ENCODE measurements around the gene FAM83G. TPM values are rescaled to one million over a fixed set of nuclear protein-coding genes. Genes with fewer than 3 reads are reported as not detected.
A peak's percentile ranks its signal among the peaks of the same experiment; 100 is the strongest.

Gene FAM83G
- total RNA-seq, 1 donor from 2014 or later, result 8.2 TPM

DNA sequence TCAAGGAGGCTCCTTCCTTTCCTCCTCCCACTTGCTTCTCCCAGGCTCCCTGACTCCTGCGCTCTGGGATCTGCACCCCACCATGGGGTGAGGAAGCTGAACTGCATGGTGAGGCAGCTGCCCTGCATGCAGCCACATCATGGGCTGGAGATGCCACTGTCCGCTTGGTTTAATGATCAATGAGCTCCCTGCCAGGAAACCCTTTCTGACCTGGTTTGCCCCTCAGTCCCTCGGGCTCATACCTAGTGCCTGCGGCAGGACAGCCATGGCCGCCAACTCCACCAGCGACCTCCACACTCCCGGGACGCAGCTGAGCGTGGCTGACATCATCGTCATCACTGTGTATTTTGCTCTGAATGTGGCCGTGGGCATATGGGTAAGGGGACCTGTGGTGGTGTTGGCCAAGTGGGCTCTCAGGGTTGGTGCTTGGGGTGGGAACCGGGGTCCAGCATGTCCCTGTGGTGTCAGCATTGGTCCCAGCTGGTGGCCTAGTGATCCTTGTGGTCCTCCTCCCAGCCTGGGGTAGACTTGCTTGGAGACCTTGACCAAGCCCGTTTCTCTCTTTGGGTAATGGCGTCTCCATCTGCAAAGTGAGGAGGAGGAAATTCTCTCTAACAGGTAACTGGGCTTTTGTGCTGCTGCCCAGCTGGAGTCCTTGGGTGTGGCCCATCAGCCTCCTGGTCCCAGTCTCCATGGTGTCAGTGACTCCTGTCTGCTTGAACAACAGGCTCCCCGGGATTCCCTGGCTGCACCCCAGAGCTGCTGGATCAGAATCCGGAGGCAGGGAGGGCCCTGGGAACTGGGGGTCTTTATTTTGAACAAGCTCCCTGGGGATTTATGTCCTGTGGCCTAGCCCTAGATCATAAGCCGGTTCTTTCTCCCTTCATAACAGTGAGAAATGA is 52.4 kb downstream of the FAM83G start, which contains the start of gene SLC5A10:
TSS of gene SLC5A10 (plus strand) at position 225 of the 902 bp plus-strand sequence. CDS start at position 266, 41 bp downstream.
- peak; percentile 55 for DNase-seq (ENCODE audit: low spot score)
- no peak within 1 kb of the TSS for H3K4me3 Mint-ChIP-seq (ENCODE audit: unreplicated experiment)
- peak; percentile 54 for TF ChIP-seq CTCF (IDR thresholded peaks at IDR 0.05)
- no peak within 1 kb of the TSS for H3K27ac Mint-ChIP-seq (ENCODE audit: unreplicated experiment)
- H3K36me3 Mint-ChIP-seq (ENCODE audit: low read depth), result no peaks in the 10 kb centered on the region
- no peaks in the 10 kb centered on the region for H3K9me3 Mint-ChIP-seq (ENCODE audit: low read depth)
- H3K27me3 Mint-ChIP-seq (ENCODE audit: low read depth), result peaks cover 13% of the 10 kb centered on the region
- no peaks in the 10 kb centered on the region for H3K4me1 Mint-ChIP-seq (ENCODE audit: low read depth)

DNA sequence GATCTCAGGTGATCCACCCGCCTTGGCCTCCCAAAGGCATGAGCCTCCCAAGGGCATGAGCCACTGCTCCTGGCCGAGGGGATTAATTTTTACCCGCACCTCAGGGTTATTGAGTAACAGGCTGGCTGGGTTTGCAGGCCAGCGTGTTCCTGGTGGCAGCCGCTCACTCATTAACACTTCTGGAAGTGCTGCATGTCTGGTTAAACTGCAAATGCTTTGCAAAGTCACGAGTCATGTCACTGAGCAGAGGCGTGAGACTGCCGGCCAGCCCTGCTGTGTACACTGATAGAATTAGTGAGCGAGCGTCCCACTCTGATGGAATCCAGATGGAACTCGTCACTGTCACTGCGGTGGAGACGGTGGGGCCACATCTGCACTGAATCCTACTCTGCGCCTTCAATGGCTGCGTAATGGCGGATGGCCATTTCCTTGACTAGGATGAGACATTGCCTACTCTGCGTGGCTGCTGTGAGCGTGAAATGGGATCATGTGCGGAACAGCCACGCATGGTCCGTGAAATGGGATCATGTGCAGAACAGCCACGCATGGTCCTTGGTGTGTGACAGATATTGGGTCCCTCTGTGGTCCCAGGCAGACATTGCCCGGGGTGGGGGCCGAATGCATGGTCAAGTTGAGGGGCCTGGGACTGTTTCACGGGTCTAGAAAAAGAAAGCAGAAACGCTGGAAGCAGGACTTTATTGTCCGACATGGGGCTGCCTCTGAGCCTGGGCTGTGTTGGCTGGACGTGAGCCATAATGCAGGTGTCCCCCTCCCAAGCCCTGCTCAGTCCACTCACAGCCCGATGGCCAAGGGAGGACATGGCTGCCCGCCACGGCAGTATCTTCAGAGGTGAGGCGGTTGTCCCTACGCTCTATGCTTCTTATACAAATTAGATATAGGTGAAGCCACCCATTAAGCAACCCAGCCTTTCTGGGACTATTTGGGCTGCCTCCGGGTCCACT is 53.3 kb downstream of the FAM83G start:
- no peak overlapping the region for H3K4me3 Mint-ChIP-seq (ENCODE audit: unreplicated experiment)
- H3K27ac Mint-ChIP-seq (ENCODE audit: unreplicated experiment), result no peak overlapping the region
- H3K27me3 Mint-ChIP-seq (ENCODE audit: low read depth), result peaks cover 15% of the 10 kb centered on the region
- no peaks in the 10 kb centered on the region for H3K9me3 Mint-ChIP-seq (ENCODE audit: low read depth)
- peak; percentile 52 for DNase-seq (ENCODE audit: low spot score)
- TF ChIP-seq CTCF (IDR thresholded peaks at IDR 0.05), result no peak
- H3K4me1 Mint-ChIP-seq (ENCODE audit: low read depth), result no peaks in the 10 kb centered on the region
- H3K36me3 Mint-ChIP-seq (ENCODE audit: low read depth), result no peaks in the 10 kb centered on the region

DNA sequence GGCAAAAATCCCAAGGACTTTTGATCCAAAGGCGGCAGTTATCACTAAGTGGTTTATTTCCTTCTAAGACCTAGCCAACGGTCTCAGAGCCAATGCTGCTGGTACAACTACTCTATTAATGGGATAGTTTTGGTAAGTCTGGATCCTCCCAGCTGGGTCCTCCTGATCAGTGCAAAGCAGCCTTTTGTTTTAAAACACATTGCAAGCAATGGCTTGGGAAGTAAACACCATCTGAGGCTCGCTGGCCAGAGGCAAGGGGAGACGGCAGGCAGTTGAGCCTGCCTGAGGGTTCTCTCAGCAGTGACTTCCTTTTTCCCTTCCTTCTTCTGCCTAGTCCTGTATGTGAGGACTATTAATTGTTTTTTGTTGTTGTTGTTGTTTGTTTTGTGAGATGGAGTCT is 54.2 kb downstream of the FAM83G start:
- Mint-ChIP-seq H3K4me3 (ENCODE audit: unreplicated experiment) (no peak overlapping the region), H3K27me3 (ENCODE audit: low read depth) (peaks cover 20% of the 10 kb centered on the region), H3K27ac (ENCODE audit: unreplicated experiment) (no peak overlapping the region), H3K4me1 (ENCODE audit: low read depth) (no peaks in the 10 kb centered on the region), H3K36me3 (ENCODE audit: low read depth) (no peaks in the 10 kb centered on the region), H3K9me3 (ENCODE audit: low read depth) (no peaks in the 10 kb centered on the region)
- DNase-seq (ENCODE audit: low spot score), result no peak
- no peak for TF ChIP-seq CTCF (IDR thresholded peaks at IDR 0.05)

DNA sequence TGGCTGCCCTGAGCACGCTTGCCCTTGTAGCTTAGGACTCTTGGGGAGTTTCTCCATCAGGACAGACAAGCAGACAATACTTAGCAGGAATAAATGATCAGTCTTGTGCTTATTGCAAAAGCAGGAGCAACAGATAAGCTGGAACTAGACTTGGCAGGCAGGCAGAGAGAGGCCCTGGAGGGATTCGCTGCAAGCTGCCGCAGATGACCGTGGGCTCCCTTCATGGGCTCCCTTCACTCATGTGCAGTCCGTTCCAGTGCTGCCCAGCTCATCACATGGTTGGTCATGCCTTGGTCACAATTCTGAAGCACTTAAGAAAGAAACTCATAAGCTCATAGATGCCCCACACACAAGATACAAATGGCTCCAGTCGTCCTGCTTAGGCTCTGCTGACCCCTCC is 55.0 kb downstream of the FAM83G start:
- H3K9me3 Mint-ChIP-seq (ENCODE audit: low read depth), result no peaks in the 10 kb centered on the region
- H3K4me1 Mint-ChIP-seq (ENCODE audit: low read depth), result no peaks in the 10 kb centered on the region
- no peaks in the 10 kb centered on the region for H3K36me3 Mint-ChIP-seq (ENCODE audit: low read depth)
- no peak overlapping the region for H3K4me3 Mint-ChIP-seq (ENCODE audit: unreplicated experiment)
- H3K27me3 Mint-ChIP-seq (ENCODE audit: low read depth), result peaks cover 24% of the 10 kb centered on the region
- DNase-seq (ENCODE audit: low spot score), result no peak
- H3K27ac Mint-ChIP-seq (ENCODE audit: unreplicated experiment), result no peak overlapping the region
- no peak for TF ChIP-seq CTCF (IDR thresholded peaks at IDR 0.05)

GRCh38 chr17:18948476-18949006 is 56.0 kb downstream of the FAM83G start:
- H3K36me3 Mint-ChIP-seq (ENCODE audit: low read depth), result no peaks in the 10 kb centered on the region
- H3K4me1 Mint-ChIP-seq (ENCODE audit: low read depth), result no peaks in the 10 kb centered on the region
- H3K4me3 Mint-ChIP-seq (ENCODE audit: unreplicated experiment), result no peak overlapping the region
- no peak for DNase-seq (ENCODE audit: low spot score)
- peaks cover 26% of the 10 kb centered on the region for H3K27me3 Mint-ChIP-seq (ENCODE audit: low read depth)
- H3K9me3 Mint-ChIP-seq (ENCODE audit: low read depth), result no peaks in the 10 kb centered on the region
- no peak overlapping the region for H3K27ac Mint-ChIP-seq (ENCODE audit: unreplicated experiment)
- TF ChIP-seq CTCF (IDR thresholded peaks at IDR 0.05), result no peak

Data from chondrocyte (in vitro differentiated cells).